Stimulated activated naive CD4-positive, alpha-beta T cell treated with Interleukin-2 at 50 U/mL for 16 hours (primary cell): ENCODE results near the gene MLLT10.

Experiments
- DNase-seq: peaks from one replicate; lab custom pipeline; 2025; lab: John Stamatoyannopoulos, UW

The MLLT10 gene

GRCh38 chr10:21517134-21518031 is 16.6 kb upstream of the MLLT10 start:
- no peak for DNase-seq

- no peak for DNase-seq
These were observed 15.8 kb upstream of the MLLT10 start for GRCh38 chr10:21518149-21518640.

GRCh38 chr10:21518641-21519396 is 15.2 kb upstream of the MLLT10 start:
- DNase-seq: no peak

GRCh38 chr10:21519397-21519933 is 14.6 kb upstream of the MLLT10 start:
- no peak for DNase-seq

- no peak for DNase-seq
These were observed 14.0 kb upstream of the MLLT10 start for GRCh38 chr10:21519941-21520436.

- DNase-seq: no peak
These were observed 13.5 kb upstream of the MLLT10 start for GRCh38 chr10:21520509-21520908.

GRCh38 chr10:21520949-21521348 is 13.1 kb upstream of the MLLT10 start:
- DNase-seq: no peak

GRCh38 chr10:21521751-21522533 is 12.1 kb upstream of the MLLT10 start:
- DNase-seq: no peak

- DNase-seq: no peak
These were observed 11.2 kb upstream of the MLLT10 start for GRCh38 chr10:21522631-21523406.

- DNase-seq: no peak
These were observed 10.4 kb upstream of the MLLT10 start for GRCh38 chr10:21523557-21524008.

- DNase-seq: no peak
These were observed 9.9 kb upstream of the MLLT10 start for GRCh38 chr10:21524131-21524525.

- DNase-seq: no peak
These were observed 9.3 kb upstream of the MLLT10 start for GRCh38 chr10:21524526-21525366.

- DNase-seq: peak; percentile 60
These were observed 8.5 kb upstream of the MLLT10 start, which contains the start of gene SKIDA1 for GRCh38 chr10:21525367-21526187. Gene SKIDA1 (minus strand): TSS chr10:21525682. CDS start chr10:21517822, 7,860 bp downstream.

- peak; percentile 69 for DNase-seq
These were observed 7.7 kb upstream of the MLLT10 start for GRCh38 chr10:21526188-21526859.

- DNase-seq: peak; percentile 46
These were observed 7.0 kb upstream of the MLLT10 start for GRCh38 chr10:21526860-21527597.

GRCh38 chr10:21527598-21528235 is 6.3 kb upstream of the MLLT10 start:
- no peak for DNase-seq
